GM23248 (cell line): Measurements from ENCODE around the gene ERH. TPM values are rescaled to one million over a fixed set of nuclear protein-coding genes. Genes with fewer than 3 reads are reported as not detected.
A peak's percentile ranks its signal among the peaks of the same experiment; 100 is the strongest.

Experiments used
- DNase-seq: peaks from one replicate; pipeline ENCODE4 v3.0.0-alpha.2; 2015
- H2AFZ ChIP-seq: fragments of 200-600 bp; sonication (generic); 2 replicates; pipeline ENCODE4 v1.6.1; 2016; ENCODE audit warnings: antibody characterized with exemption
- H3F3A ChIP-seq: fragments of 200-600 bp; sonication (generic); 2 replicates; pipeline ENCODE4 v1.6.1; 2016; ENCODE audit warnings: mild to moderate bottlenecking, antibody characterized with exemption, mixed run types; ENCODE audit not compliant: insufficient read depth
- H3K27ac ChIP-seq: fragments of 200-600 bp; sonication (generic); 2 replicates; pipeline ENCODE4 v1.5.1; 2016; ENCODE audit warnings: mild to moderate bottlenecking
- H3K27me3 ChIP-seq: fragments of 200-600 bp; sonication (generic); replicated peaks from 2 replicates; pipeline ENCODE4 v1.6.1; 2016; ENCODE audit warnings: mild to moderate bottlenecking; ENCODE audit not compliant: insufficient read depth
- H3K36me3 ChIP-seq: fragments of 200-600 bp; sonication (generic); 2 replicates; pipeline ENCODE4 v1.6.1; 2016; ENCODE audit warnings: low read depth, mild to moderate bottlenecking
- H3K4me1 ChIP-seq: fragments of 200-600 bp; sonication (generic); 2 replicates; pipeline ENCODE4 v1.6.1; 2016; ENCODE audit warnings: mild to moderate bottlenecking; ENCODE audit not compliant: insufficient read depth
- H3K4me2 ChIP-seq: fragments of 200-600 bp; sonication (generic); one replicate; pipeline ENCODE4 v1.6.1; 2016; ENCODE audit warnings: mild to moderate bottlenecking; ENCODE audit not compliant: unreplicated experiment
- H3K4me3 ChIP-seq: fragments of 200-600 bp; sonication (generic); 2 replicates; pipeline ENCODE4 v1.5.1; 2016; ENCODE audit warnings: mild to moderate bottlenecking
- H3K79me2 ChIP-seq: fragments of 200-600 bp; sonication (generic); 2 replicates; pipeline ENCODE4 v1.6.1; 2016; ENCODE audit warnings: mild to moderate bottlenecking; ENCODE audit not compliant: insufficient read depth
- H3K9ac ChIP-seq: fragments of 200-600 bp; sonication (generic); 2 replicates; pipeline ENCODE4 v1.6.1; 2016; ENCODE audit warnings: mild to moderate bottlenecking
- H3K9me2 ChIP-seq: fragments of 200-600 bp; sonication (generic); 2 replicates; pipeline ENCODE4 v1.6.1; 2016; ENCODE audit warnings: mixed run types, mild to moderate bottlenecking, moderate library complexity; ENCODE audit not compliant: insufficient read depth
- H3K9me3 ChIP-seq: fragments of 200-600 bp; sonication (generic); one replicate; pipeline ENCODE4 v1.6.1; 2017; ENCODE audit warnings: low read depth
- H4K20me1 ChIP-seq: fragments of 200-600 bp; sonication (generic); 2 replicates; pipeline ENCODE4 v1.6.0; 2016; ENCODE audit not compliant: insufficient read depth
- EZH2 ChIP-seq: fragments of 200-600 bp; sonication (generic); IDR thresholded peaks from 2 replicates; pipeline ENCODE4 v1.6.1; 2018; ENCODE audit warnings: antibody characterized with exemption, mild to moderate bottlenecking; ENCODE audit not compliant: insufficient read depth, poor library complexity, severe bottlenecking
- EZH2phosphoT487 ChIP-seq: fragments of 200-600 bp; sonication (generic); IDR thresholded peaks from 2 replicates; pipeline ENCODE4 v1.6.1; 2018; ENCODE audit warnings: antibody characterized with exemption, moderate library complexity, mild to moderate bottlenecking, low read depth; ENCODE audit not compliant: insufficient read depth
- WGBS, 2 experiments: methylation state at CpG; one replicate each; pipeline ENCODE4 v1.1.6; 2015 to 2017; ENCODE audit warnings: low lambda C conversion rate in 2 of 2, low coverage in 1 of 2; ENCODE audit errors: missing lambda C conversion rate in 2 of 2; 5-methylcytosine and 5-hydroxymethylcytosine counted together
- in situ Hi-C: fragments of 300-500 bp; cut with MboI; formaldehyde crosslinking; loops from 2 replicates; pipeline ENCODE4 v1.15.0; 2020
- polyA plus RNA-seq: library from polyadenylated mRNA; unstranded; fragments of >200 nt; fragmentation: Nextera tagmentation; extraction: Ambion mirVana; gene quantifications from 2 replicates; pipeline ENCODE4 v1.2.1, GENCODE V29; 2016
- total RNA-seq: library from RNA; depleted of rRNA; stranded (reverse); fragments of >200 nt; shearing (Covaris generic); gene quantifications from 2 replicates; pipeline ENCODE4 v1.2.3, GENCODE V29; 2014

The ERH gene
- total and polyA plus RNA-seq, 2 experiments from 2014 or later = 70.4 to 136 TPM

- H2AFZ ChIP-seq = no peak overlapping the region
- H3K9me2 ChIP-seq = no peaks in the 10 kb centered on the region
- H3K9me3 ChIP-seq = no peaks in the 10 kb centered on the region
- TF ChIP-seq EZH2 (no peak), EZH2phosphoT487 (no peak)
- H3K27ac ChIP-seq = no peak overlapping the region
- peaks cover 25% of the 10 kb centered on the region for H3K36me3 ChIP-seq
- H3F3A ChIP-seq = no peaks in the 10 kb centered on the region; the same call in 1 of the 2 replicates
- no peak overlapping the region for H3K4me2 ChIP-seq
- WGBS, 2 experiments = 97 to 98% methylated on average over 2 of the region's 2 CpGs
- no peaks in the 10 kb centered on the region for H3K27me3 ChIP-seq
- in situ Hi-C loops = no loop called here
- H3K4me1 ChIP-seq = 0 out of 2 replicates have a peak, but pooled peaks cover 3% of the 10 kb centered on the region
- H4K20me1 ChIP-seq = no peaks in the 10 kb centered on the region
- no peak overlapping the region for H3K4me3 ChIP-seq
- peaks cover 42% of the 10 kb centered on the region for H3K79me2 ChIP-seq
- no peak for DNase-seq
- no peak overlapping the region for H3K9ac ChIP-seq
Observed at GRCh38 chr14:69378274-69378673, 19.8 kb downstream of the ERH start.

DNA sequence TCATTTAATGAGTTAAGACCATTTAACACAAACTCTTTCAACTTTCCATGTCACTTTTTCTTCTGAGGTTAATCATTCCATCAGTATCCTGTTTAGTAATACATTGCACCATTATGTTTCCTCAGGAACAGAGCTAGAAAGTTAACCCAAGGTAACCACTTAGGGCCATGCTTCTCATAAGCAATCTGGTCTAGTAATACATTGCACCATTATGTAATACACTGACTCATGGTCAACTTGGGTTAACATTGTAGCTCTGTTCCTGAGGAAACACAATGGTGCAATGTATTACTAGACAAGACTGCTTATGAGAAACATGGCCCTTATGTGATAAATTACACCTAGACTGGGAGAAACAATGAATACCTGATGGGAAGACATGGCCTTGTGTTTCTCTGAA is 21.7 kb downstream of the ERH start:
- no peak overlapping the region for H3K9ac ChIP-seq
- no peaks in the 10 kb centered on the region for H3K27me3 ChIP-seq
- H3F3A ChIP-seq = no peaks in the 10 kb centered on the region; the same call in 1 of the 2 replicates
- H3K9me2 ChIP-seq = no peaks in the 10 kb centered on the region
- in situ Hi-C loops = no loop called here
- 0 out of 2 replicates have a peak, but pooled peaks cover 3% of the 10 kb centered on the region for H3K4me1 ChIP-seq
- no peak overlapping the region for H3K4me3 ChIP-seq
- no peaks in the 10 kb centered on the region for H4K20me1 ChIP-seq
- TF ChIP-seq EZH2phosphoT487 (no peak), EZH2 (no peak)
- H3K4me2 ChIP-seq = no peak overlapping the region
- peaks cover 23% of the 10 kb centered on the region for H3K79me2 ChIP-seq
- H3K27ac ChIP-seq = peak overlapping the region; percentile 50
- peaks cover 19% of the 10 kb centered on the region; the same call in 1 of the 2 replicates for H3K36me3 ChIP-seq
- no peak overlapping the region for H2AFZ ChIP-seq
- no peaks in the 10 kb centered on the region for H3K9me3 ChIP-seq
- peak; percentile 80 for DNase-seq

DNA sequence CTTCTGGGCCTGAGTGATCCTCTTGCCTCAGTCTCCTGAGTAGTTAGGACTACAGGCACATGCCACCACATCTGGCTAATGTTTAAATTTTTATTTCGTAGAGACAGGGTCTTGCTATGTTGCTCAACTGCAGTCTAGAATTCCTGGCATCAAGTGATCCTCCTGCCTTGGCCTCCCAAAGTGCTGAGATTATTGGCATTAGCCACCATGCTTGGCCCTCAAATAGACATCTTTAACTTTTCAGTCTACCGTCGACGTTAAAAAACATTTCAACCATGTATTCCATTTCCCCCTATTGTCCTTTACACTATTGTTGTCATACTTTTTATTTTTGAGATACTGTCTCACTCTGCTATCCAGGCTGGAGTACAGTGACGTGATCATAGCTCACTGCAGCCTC is 22.4 kb downstream of the ERH start:
- H3K36me3 ChIP-seq = peaks cover 18% of the 10 kb centered on the region; the same call in 1 of the 2 replicates
- H3K79me2 ChIP-seq = peaks cover 16% of the 10 kb centered on the region
- H3K27me3 ChIP-seq = no peaks in the 10 kb centered on the region
- H3K4me1 ChIP-seq = 0 out of 2 replicates have a peak, but pooled peaks cover 3% of the 10 kb centered on the region
- no peaks in the 10 kb centered on the region for H3K9me3 ChIP-seq
- no peak for DNase-seq
- H3K4me3 ChIP-seq = no peak overlapping the region
- H3K9me2 ChIP-seq = no peaks in the 10 kb centered on the region
- peak overlapping the region; percentile 38 for H3K27ac ChIP-seq
- TF ChIP-seq EZH2phosphoT487 (no peak), EZH2 (no peak)
- H2AFZ ChIP-seq = no peak overlapping the region
- H3F3A ChIP-seq = no peaks in the 10 kb centered on the region; the same call in 1 of the 2 replicates
- H3K4me2 ChIP-seq = no peak overlapping the region
- no peak overlapping the region for H3K9ac ChIP-seq
- in situ Hi-C loops = no loop called here
- 96 to 99% methylated on average over 5 of the region's 5 CpGs for WGBS, 2 experiments
- H4K20me1 ChIP-seq = no peaks in the 10 kb centered on the region

- H3K36me3 ChIP-seq = peaks cover 14% of the 10 kb centered on the region; the same call in 1 of the 2 replicates
- TF ChIP-seq EZH2phosphoT487 (no peak), EZH2 (no peak)
Observed at GRCh38 chr14:69375182-69375581, 22.9 kb downstream of the ERH start.

GRCh38 chr14:69374235-69374634 is 23.9 kb downstream of the ERH start:
- Histone ChIP-seq H3K4me3 (no peak overlapping the region), H3K27ac (no peak overlapping the region), H4K20me1 (no peaks in the 10 kb centered on the region), H3K79me2 (peaks cover 5% of the 10 kb centered on the region), H3F3A (no peaks in the 10 kb centered on the region; the same call in 1 of the 2 replicates), H3K4me2 (no peak overlapping the region), H3K9ac (no peak overlapping the region), H3K4me1 (0 out of 2 replicates have a peak, but pooled peaks cover 3% of the 10 kb centered on the region), H3K27me3 (no peaks in the 10 kb centered on the region), H3K9me2 (no peaks in the 10 kb centered on the region), H3K9me3 (no peaks in the 10 kb centered on the region), H3K36me3 (peaks cover 10% of the 10 kb centered on the region; the same call in 1 of the 2 replicates), H2AFZ (no peak overlapping the region)
- no peak for DNase-seq
- no peak for TF ChIP-seq EZH2
- no peak for TF ChIP-seq EZH2phosphoT487
- in situ Hi-C loops = no loop called here

More at GRCh38 chr14:69375182-69375581, 22.9 kb downstream of the ERH start:
- DNase-seq = no peak
- Histone ChIP-seq H3K4me2 (no peak overlapping the region), H3K4me1 (0 out of 2 replicates have a peak, but pooled peaks cover 3% of the 10 kb centered on the region), H3K9me2 (no peaks in the 10 kb centered on the region), H4K20me1 (no peaks in the 10 kb centered on the region), H3K27ac (no peak overlapping the region), H3K9ac (no peak overlapping the region), H3K27me3 (no peaks in the 10 kb centered on the region), H3K4me3 (no peak overlapping the region), H3K9me3 (no peaks in the 10 kb centered on the region), H3F3A (no peaks in the 10 kb centered on the region; the same call in 1 of the 2 replicates), H2AFZ (no peak overlapping the region), H3K79me2 (peaks cover 15% of the 10 kb centered on the region)
- WGBS, 2 experiments = 76 to 84% methylated on average over 3 of the region's 3 CpGs
- in situ Hi-C loops = no loop called here
